A673 (cell line): ENCODE data around the gene TRPM6.

Source experiments
- EZH2 ChIP-seq: fragments of 200-600 bp; sonication (generic); IDR thresholded peaks from 2 replicates; pipeline ENCODE4 v1.6.1; 2017; ENCODE audit warnings: borderline replicate concordance, low read depth, mild to moderate bottlenecking, mixed read lengths, antibody characterized with exemption, low read length; ENCODE audit not compliant: poor library complexity, severe bottlenecking
- TF ChIP-seq, protein P1 (sequence below): fragments of 300-800, 200-600 bp; sonication (generic); conservative IDR thresholded peaks from 2 replicates; pipeline ENCODE4 v1.5.1; 2017; ENCODE audit warnings: low read depth, mild to moderate bottlenecking, antibody characterized with exemption, low read length, moderate library complexity, mixed read lengths

DNA sequence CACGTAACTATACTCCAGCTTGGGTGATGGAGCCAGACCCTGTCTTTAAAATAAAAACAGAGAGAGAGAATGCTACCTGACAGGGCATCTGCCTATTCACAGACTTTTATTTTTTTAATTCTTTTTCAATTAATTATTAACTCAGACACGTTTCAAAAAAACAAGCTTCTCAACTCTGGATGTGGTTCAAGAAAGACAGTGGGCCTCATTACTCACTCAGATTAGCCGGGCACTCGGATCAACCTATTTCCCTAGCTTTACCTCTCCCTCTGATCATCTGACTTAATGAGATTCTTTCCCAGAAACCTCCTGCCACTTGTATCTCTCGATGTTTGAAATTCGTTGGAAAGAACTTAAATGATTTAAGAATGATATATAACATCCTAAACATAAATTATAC, 134.1 kb downstream of the TRPM6 start:
- TF ChIP-seq, protein P1, sequence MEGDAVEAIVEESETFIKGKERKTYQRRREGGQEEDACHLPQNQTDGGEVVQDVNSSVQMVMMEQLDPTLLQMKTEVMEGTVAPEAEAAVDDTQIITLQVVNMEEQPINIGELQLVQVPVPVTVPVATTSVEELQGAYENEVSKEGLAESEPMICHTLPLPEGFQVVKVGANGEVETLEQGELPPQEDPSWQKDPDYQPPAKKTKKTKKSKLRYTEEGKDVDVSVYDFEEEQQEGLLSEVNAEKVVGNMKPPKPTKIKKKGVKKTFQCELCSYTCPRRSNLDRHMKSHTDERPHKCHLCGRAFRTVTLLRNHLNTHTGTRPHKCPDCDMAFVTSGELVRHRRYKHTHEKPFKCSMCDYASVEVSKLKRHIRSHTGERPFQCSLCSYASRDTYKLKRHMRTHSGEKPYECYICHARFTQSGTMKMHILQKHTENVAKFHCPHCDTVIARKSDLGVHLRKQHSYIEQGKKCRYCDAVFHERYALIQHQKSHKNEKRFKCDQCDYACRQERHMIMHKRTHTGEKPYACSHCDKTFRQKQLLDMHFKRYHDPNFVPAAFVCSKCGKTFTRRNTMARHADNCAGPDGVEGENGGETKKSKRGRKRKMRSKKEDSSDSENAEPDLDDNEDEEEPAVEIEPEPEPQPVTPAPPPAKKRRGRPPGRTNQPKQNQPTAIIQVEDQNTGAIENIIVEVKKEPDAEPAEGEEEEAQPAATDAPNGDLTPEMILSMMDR: no peak
- TF ChIP-seq EZH2: no peak
